ENCODE data around the gene JMJD4. TPM values are rescaled to one million over a fixed set of nuclear protein-coding genes. Genes with fewer than 3 reads are reported as not detected.

Gene JMJD4
- total RNA-seq, 3 donors from 2014 or later (not counting 1 experiment from before 2014, with no cell fraction given): 8.8 to 12.4 (median 12.3) TPM

GRCh38 chr1:227742738-227743715, 7.9 kb upstream of the JMJD4 start:
- H3K36me3 Mint-ChIP-seq: no peaks in the 10 kb centered on the region
- H3K27ac Mint-ChIP-seq: no peak overlapping the region
- H3K4me3 Mint-ChIP-seq: no peak overlapping the region
- intact Hi-C loops (cut with micrococcal nuclease): no loop called here
- ATAC-seq (no peak), DNase-seq (no peak)
- no peaks in the 10 kb centered on the region for H3K27me3 ChIP-seq (ENCODE audit: control insufficient read depth, insufficient read depth, low read length)
- no peaks in the 10 kb centered on the region for H3K4me1 ChIP-seq (ENCODE audit: control insufficient read depth, insufficient read depth, low read length)
- H3K27ac ChIP-seq (ENCODE audit: low read length): no peak overlapping the region
- no peaks in the 10 kb centered on the region for H3K9me3 Mint-ChIP-seq
- TF ChIP-seq, protein P1, sequence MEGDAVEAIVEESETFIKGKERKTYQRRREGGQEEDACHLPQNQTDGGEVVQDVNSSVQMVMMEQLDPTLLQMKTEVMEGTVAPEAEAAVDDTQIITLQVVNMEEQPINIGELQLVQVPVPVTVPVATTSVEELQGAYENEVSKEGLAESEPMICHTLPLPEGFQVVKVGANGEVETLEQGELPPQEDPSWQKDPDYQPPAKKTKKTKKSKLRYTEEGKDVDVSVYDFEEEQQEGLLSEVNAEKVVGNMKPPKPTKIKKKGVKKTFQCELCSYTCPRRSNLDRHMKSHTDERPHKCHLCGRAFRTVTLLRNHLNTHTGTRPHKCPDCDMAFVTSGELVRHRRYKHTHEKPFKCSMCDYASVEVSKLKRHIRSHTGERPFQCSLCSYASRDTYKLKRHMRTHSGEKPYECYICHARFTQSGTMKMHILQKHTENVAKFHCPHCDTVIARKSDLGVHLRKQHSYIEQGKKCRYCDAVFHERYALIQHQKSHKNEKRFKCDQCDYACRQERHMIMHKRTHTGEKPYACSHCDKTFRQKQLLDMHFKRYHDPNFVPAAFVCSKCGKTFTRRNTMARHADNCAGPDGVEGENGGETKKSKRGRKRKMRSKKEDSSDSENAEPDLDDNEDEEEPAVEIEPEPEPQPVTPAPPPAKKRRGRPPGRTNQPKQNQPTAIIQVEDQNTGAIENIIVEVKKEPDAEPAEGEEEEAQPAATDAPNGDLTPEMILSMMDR (IDR thresholded peaks at IDR 0.05): no peak
- H3K27me3 Mint-ChIP-seq (ENCODE audit: low read depth in 2 of 2): no peaks in the 10 kb centered on the region
- H3K9me3 ChIP-seq (ENCODE audit: control insufficient read depth, insufficient read depth, low read length): no peaks in the 10 kb centered on the region
- no peak overlapping the region for H3K4me3 ChIP-seq (ENCODE audit: low read length)
- no peaks in the 10 kb centered on the region for H3K36me3 ChIP-seq (ENCODE audit: control insufficient read depth, insufficient read depth, low read length)
- WGBS (ENCODE audit: insufficient coverage): 96% methylated on average over 18 of the region's 18 CpGs
- peaks cover 30 to 38% of the 10 kb centered on the region in 2 donors for H3K4me1 Mint-ChIP-seq

GRCh38 chr1:227741166-227741870, 6.2 kb upstream of the JMJD4 start:
- Mint-ChIP-seq H3K4me3 (no peak overlapping the region), H3K36me3 (no peaks in the 10 kb centered on the region), H3K4me1 (peaks cover 38 to 47% of the 10 kb centered on the region in 2 donors), H3K27me3 (ENCODE audit: low read depth in 2 of 2) (no peaks in the 10 kb centered on the region), H3K27ac (no peak overlapping the region), H3K9me3 (no peaks in the 10 kb centered on the region)
- Histone ChIP-seq H3K9me3 (ENCODE audit: control insufficient read depth, insufficient read depth, low read length) (no peaks in the 10 kb centered on the region), H3K4me3 (ENCODE audit: low read length) (no peak overlapping the region), H3K27ac (ENCODE audit: low read length) (no peak overlapping the region), H3K4me1 (ENCODE audit: control insufficient read depth, insufficient read depth, low read length) (peaks cover under 1% of the 10 kb centered on the region), H3K36me3 (ENCODE audit: control insufficient read depth, insufficient read depth, low read length) (no peaks in the 10 kb centered on the region), H3K27me3 (ENCODE audit: control insufficient read depth, insufficient read depth, low read length) (no peaks in the 10 kb centered on the region)
- TF ChIP-seq, protein P1 (IDR thresholded peaks at IDR 0.05): no peak
- ATAC-seq (no peak), DNase-seq (no peak)
- intact Hi-C loops (cut with micrococcal nuclease): no loop called here
- 89% methylated on average over 17 of the region's 17 CpGs for WGBS (ENCODE audit: insufficient coverage)

DNA sequence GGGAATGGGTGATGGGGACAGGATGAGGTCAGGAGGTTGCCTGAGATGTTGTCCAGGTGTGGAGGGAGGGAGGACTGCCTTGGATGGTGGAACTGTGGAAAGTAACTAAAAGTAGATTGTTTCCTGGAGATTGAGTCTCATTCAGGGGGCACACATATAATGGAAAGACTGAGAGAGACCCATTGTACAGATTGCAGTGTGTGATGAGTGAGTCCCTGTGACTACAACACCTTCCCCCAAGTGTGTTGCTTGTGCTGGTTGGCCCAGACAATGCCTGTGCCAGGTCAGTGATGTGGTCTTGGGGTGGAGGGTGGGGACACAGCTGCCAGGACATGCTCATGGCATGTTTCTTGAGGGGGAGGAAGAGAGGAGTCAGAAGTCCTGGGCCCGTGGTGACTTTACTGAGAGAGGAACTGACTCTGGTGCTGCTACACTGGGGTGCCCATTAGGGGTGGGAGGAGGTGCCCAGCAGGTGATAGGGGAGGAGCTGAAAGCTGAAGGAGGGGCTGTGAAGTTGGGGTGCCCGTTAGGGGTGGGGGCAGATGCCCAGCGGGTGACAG, 5.4 kb upstream of the JMJD4 start:
- Mint-ChIP-seq H3K4me3 (no peak overlapping the region), H3K27ac (peak overlapping the region in 1 of 2 donors; percentile 3)
- 61% methylated on average over 3 of the region's 3 CpGs for WGBS (ENCODE audit: insufficient coverage)

More for the DNA sequence above, 5.4 kb upstream of the JMJD4 start:
- Histone ChIP-seq H3K4me3 (ENCODE audit: low read length) (no peak overlapping the region), H3K4me1 (ENCODE audit: control insufficient read depth, insufficient read depth, low read length) (peaks cover 9% of the 10 kb centered on the region), H3K27me3 (ENCODE audit: control insufficient read depth, insufficient read depth, low read length) (no peaks in the 10 kb centered on the region), H3K27ac (ENCODE audit: low read length) (no peak overlapping the region), H3K9me3 (ENCODE audit: control insufficient read depth, insufficient read depth, low read length) (no peaks in the 10 kb centered on the region), H3K36me3 (ENCODE audit: control insufficient read depth, insufficient read depth, low read length) (no peaks in the 10 kb centered on the region)
- TF ChIP-seq, protein P1 (IDR thresholded peaks at IDR 0.05): no peak
- DNase-seq (no peak), ATAC-seq (no peak)
- intact Hi-C loops (cut with micrococcal nuclease): no loop called here
- no peaks in the 10 kb centered on the region for H3K27me3 Mint-ChIP-seq (ENCODE audit: low read depth in 2 of 2)
- H3K36me3 Mint-ChIP-seq: no peaks in the 10 kb centered on the region
- no peaks in the 10 kb centered on the region for H3K9me3 Mint-ChIP-seq
- H3K4me1 Mint-ChIP-seq: peaks cover 38 to 55% of the 10 kb centered on the region in 2 donors
